Measurements from ENCODE around the gene CDYL2.

GRCh38 chr16:80606221-80606766, 198.1 kb downstream of the CDYL2 start:
- TF ChIP-seq POLR2A (IDR thresholded peaks at IDR 0.05), result no peak
- TF ChIP-seq, protein P1, sequence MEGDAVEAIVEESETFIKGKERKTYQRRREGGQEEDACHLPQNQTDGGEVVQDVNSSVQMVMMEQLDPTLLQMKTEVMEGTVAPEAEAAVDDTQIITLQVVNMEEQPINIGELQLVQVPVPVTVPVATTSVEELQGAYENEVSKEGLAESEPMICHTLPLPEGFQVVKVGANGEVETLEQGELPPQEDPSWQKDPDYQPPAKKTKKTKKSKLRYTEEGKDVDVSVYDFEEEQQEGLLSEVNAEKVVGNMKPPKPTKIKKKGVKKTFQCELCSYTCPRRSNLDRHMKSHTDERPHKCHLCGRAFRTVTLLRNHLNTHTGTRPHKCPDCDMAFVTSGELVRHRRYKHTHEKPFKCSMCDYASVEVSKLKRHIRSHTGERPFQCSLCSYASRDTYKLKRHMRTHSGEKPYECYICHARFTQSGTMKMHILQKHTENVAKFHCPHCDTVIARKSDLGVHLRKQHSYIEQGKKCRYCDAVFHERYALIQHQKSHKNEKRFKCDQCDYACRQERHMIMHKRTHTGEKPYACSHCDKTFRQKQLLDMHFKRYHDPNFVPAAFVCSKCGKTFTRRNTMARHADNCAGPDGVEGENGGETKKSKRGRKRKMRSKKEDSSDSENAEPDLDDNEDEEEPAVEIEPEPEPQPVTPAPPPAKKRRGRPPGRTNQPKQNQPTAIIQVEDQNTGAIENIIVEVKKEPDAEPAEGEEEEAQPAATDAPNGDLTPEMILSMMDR (IDR thresholded peaks at IDR 0.05), result no peak
